WTC11 (cell line): ENCODE data around the gene RSRC1.

ENCODE experiments used
- E2F1 ChIP-seq: sonication (generic); formaldehyde crosslinking; IDR thresholded peaks from 2 replicates; pipeline ENCODE4 v1.8.0; 2022; ENCODE audit warnings: mild to moderate bottlenecking, missing genetic modification reagents
- FOXP1 ChIP-seq: sonication (generic); formaldehyde crosslinking; IDR thresholded peaks from 2 replicates; pipeline ENCODE4 v1.8.0; 2022; ENCODE audit warnings: missing genetic modification reagents, mild to moderate bottlenecking, moderate library complexity, borderline replicate concordance
- GABPB1 ChIP-seq: sonication (generic); formaldehyde crosslinking; IDR thresholded peaks from 2 replicates; pipeline ENCODE4 v1.8.1; 2023; ENCODE audit warnings: mild to moderate bottlenecking, missing genetic modification reagents
- NR2C2 ChIP-seq: sonication (generic); formaldehyde crosslinking; IDR thresholded peaks from 2 replicates; pipeline ENCODE4 v1.8.0; 2022; ENCODE audit warnings: mild to moderate bottlenecking, missing genetic modification reagents
- OVOL2 ChIP-seq: fragments of 250-450 bp; sonication (Bioruptor Pico); IDR thresholded peaks from 2 replicates; pipeline ENCODE4 v1.9.0; 2021; ENCODE audit warnings: mild to moderate bottlenecking, borderline replicate concordance
- SMAD4 ChIP-seq: sonication (generic); formaldehyde crosslinking; IDR thresholded peaks from 2 replicates; pipeline ENCODE4 v1.8.0; 2022; ENCODE audit warnings: mild to moderate bottlenecking, missing genetic modification reagents
- SP1 ChIP-seq: sonication (generic); formaldehyde crosslinking; conservative IDR thresholded peaks from 2 replicates; pipeline ENCODE4 v1.8.1; 2022; ENCODE audit warnings: missing genetic modification reagents
- USF2 ChIP-seq: sonication (generic); formaldehyde crosslinking; IDR thresholded peaks from 2 replicates; pipeline ENCODE4 v1.8.1; 2023; ENCODE audit warnings: mild to moderate bottlenecking, missing genetic modification reagents, moderate library complexity
- ZBTB21 ChIP-seq: sonication (generic); formaldehyde crosslinking; IDR thresholded peaks from 2 replicates; pipeline ENCODE4 v1.8.1; 2023; ENCODE audit warnings: mild to moderate bottlenecking, missing genetic modification reagents, borderline replicate concordance
- TF ChIP-seq, protein P1 (sequence below): fragments of 200-600 bp; IDR thresholded peaks from 2 replicates; pipeline ENCODE4 v1.8.0; 2022; ENCODE audit warnings: antibody characterized with exemption
- TF ChIP-seq, protein P2 (sequence below): sonication (generic); formaldehyde crosslinking; IDR thresholded peaks from 2 replicates; pipeline ENCODE4 v1.8.1; 2023; ENCODE audit warnings: mild to moderate bottlenecking, missing genetic modification reagents
- TF ChIP-seq, protein P3 (sequence below): fragments of 250-450 bp; sonication (Bioruptor Pico); IDR thresholded peaks from 2 replicates; pipeline ENCODE4 v2.1.2; 2022; ENCODE audit warnings: mild to moderate bottlenecking, moderate library complexity

DNA sequence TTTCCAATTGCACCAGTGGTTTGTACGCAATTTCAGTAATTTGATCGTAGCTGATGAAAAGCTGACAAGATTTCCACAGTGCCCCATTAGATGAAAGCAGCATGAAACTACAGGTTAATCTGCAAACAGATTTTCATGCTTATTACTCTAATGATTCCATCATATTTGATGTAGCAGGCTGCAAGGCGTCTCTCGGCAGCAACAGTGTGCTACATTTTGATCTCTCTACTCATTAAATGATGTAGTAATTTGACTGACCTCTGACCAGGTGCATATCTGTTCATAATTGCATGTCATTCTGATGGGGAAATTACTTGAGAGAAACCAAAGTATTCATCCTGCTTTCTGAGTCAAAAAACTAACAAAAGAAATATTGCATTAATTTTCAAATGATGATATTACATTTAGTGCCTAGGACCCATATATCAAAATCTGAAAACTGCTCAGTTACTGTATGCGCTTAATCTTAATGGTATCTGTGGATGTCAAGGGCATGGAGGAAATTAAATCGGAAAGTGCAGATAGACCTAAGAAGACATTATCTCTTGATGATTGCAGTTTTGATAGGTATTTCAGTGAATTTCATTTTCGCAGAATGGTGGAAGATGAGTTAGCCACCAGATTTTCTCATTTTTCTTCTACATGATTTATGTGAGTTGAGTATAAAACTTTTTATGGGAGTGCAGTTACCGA lies 198.5 kb downstream of the RSRC1 start:
- TF ChIP-seq, protein P1, sequence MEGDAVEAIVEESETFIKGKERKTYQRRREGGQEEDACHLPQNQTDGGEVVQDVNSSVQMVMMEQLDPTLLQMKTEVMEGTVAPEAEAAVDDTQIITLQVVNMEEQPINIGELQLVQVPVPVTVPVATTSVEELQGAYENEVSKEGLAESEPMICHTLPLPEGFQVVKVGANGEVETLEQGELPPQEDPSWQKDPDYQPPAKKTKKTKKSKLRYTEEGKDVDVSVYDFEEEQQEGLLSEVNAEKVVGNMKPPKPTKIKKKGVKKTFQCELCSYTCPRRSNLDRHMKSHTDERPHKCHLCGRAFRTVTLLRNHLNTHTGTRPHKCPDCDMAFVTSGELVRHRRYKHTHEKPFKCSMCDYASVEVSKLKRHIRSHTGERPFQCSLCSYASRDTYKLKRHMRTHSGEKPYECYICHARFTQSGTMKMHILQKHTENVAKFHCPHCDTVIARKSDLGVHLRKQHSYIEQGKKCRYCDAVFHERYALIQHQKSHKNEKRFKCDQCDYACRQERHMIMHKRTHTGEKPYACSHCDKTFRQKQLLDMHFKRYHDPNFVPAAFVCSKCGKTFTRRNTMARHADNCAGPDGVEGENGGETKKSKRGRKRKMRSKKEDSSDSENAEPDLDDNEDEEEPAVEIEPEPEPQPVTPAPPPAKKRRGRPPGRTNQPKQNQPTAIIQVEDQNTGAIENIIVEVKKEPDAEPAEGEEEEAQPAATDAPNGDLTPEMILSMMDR: no peak
- TF ChIP-seq, protein P2, sequence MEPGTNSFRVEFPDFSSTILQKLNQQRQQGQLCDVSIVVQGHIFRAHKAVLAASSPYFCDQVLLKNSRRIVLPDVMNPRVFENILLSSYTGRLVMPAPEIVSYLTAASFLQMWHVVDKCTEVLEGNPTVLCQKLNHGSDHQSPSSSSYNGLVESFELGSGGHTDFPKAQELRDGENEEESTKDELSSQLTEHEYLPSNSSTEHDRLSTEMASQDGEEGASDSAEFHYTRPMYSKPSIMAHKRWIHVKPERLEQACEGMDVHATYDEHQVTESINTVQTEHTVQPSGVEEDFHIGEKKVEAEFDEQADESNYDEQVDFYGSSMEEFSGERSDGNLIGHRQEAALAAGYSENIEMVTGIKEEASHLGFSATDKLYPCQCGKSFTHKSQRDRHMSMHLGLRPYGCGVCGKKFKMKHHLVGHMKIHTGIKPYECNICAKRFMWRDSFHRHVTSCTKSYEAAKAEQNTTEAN: no peak
- TF ChIP-seq SP1 (CRISPR knock-in tag) (no peak), GABPB1 (no peak), E2F1 (no peak), USF2 (CRISPR knock-in tag) (no peak), FOXP1 (CRISPR knock-in tag) (no peak), ZBTB21 (CRISPR knock-in tag) (no peak), NR2C2 (no peak), SMAD4 (CRISPR knock-in tag) (no peak), OVOL2 (CRISPR knock-in tag) (no peak)
- TF ChIP-seq, protein P3, sequence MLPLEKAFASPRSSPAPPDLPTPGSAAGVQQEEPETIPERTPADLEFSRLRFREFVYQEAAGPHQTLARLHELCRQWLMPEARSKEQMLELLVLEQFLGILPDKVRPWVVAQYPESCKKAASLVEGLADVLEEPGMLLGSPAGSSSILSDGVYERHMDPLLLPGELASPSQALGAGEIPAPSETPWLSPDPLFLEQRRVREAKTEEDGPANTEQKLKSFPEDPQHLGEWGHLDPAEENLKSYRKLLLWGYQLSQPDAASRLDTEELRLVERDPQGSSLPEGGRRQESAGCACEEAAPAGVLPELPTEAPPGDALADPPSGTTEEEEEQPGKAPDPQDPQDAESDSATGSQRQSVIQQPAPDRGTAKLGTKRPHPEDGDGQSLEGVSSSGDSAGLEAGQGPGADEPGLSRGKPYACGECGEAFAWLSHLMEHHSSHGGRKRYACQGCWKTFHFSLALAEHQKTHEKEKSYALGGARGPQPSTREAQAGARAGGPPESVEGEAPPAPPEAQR (CRISPR knock-in tag): no peak
